ENCODE results near the gene SLC6A8.

GRCh38 chrX:153731117-153731844 is 43.6 kb downstream of the SLC6A8 start:
- TF ChIP-seq, protein P1, sequence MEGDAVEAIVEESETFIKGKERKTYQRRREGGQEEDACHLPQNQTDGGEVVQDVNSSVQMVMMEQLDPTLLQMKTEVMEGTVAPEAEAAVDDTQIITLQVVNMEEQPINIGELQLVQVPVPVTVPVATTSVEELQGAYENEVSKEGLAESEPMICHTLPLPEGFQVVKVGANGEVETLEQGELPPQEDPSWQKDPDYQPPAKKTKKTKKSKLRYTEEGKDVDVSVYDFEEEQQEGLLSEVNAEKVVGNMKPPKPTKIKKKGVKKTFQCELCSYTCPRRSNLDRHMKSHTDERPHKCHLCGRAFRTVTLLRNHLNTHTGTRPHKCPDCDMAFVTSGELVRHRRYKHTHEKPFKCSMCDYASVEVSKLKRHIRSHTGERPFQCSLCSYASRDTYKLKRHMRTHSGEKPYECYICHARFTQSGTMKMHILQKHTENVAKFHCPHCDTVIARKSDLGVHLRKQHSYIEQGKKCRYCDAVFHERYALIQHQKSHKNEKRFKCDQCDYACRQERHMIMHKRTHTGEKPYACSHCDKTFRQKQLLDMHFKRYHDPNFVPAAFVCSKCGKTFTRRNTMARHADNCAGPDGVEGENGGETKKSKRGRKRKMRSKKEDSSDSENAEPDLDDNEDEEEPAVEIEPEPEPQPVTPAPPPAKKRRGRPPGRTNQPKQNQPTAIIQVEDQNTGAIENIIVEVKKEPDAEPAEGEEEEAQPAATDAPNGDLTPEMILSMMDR (IDR thresholded peaks at IDR 0.05) = no peak
- TF ChIP-seq POLR2A (IDR thresholded peaks at IDR 0.05) = no peak
